Measurements from ENCODE around the gene DNMBP. TPM values are rescaled to one million over a fixed set of nuclear protein-coding genes. Genes with fewer than 3 reads are reported as not detected.
"Not testable (repeated sequence)": the region's sequence is repeated elsewhere in the genome, so short reads cannot be mapped to it uniquely, and the experiment has no call there.

The DNMBP gene
- total and polyA plus RNA-seq, 8 donors: 8.5 to 44.6 (median 34.7) TPM

DNA sequence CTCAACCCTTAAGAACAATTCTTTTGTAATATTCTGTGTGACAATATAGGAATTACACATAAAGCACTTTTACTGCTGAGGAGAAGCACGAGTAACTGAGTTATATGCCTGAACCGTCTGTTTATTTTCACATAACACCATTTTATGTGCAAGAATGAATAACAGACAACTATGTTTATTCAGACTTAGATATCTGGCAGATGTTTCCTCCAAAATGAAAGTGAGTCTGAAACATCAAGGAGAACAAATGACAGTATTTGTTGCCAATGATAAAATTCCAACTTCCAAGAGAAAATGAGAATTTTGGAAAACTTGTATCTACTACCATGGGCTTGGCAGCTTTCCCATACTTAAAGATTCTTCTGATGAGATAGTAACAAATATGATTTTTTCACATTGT, 51.4 kb downstream of the DNMBP start:
- H3K27me3 ChIP-seq: no peaks in the 10 kb centered on the region
- TF ChIP-seq EP300 (IDR thresholded peaks at IDR 0.05): no peak
- TF ChIP-seq, protein P1, sequence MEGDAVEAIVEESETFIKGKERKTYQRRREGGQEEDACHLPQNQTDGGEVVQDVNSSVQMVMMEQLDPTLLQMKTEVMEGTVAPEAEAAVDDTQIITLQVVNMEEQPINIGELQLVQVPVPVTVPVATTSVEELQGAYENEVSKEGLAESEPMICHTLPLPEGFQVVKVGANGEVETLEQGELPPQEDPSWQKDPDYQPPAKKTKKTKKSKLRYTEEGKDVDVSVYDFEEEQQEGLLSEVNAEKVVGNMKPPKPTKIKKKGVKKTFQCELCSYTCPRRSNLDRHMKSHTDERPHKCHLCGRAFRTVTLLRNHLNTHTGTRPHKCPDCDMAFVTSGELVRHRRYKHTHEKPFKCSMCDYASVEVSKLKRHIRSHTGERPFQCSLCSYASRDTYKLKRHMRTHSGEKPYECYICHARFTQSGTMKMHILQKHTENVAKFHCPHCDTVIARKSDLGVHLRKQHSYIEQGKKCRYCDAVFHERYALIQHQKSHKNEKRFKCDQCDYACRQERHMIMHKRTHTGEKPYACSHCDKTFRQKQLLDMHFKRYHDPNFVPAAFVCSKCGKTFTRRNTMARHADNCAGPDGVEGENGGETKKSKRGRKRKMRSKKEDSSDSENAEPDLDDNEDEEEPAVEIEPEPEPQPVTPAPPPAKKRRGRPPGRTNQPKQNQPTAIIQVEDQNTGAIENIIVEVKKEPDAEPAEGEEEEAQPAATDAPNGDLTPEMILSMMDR (IDR thresholded peaks at IDR 0.05): no peak
- no peak for TF ChIP-seq POLR2AphosphoS5 (IDR thresholded peaks at IDR 0.05)
- no peak for TF ChIP-seq POLR2A (IDR thresholded peaks at IDR 0.05)
- peak in 1 of 2 donors; percentile 38 for DNase-seq

DNA sequence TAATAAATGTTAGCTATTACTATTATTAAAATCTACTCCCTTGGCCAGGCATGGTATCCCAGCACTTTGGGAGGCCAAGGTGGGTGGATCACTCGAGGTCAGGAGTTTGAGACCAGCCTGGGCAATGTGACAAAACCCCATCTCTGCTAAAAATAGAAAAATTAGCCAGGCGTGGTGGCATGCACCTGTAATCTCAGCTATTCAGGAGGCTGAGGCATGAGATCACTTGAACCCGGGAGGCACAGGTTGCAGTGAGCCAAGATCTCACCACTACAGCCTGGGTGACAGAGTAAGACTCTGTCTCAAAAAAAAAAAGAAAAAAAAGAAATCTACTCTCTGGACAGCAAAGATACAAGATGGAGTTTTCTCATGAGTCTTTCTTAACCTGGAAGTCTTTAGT, 56.2 kb downstream of the DNMBP start:
- DNase-seq; H3K9me3 ChIP-seq; H3K27me3 ChIP-seq; H3K4me3 ChIP-seq; H3K27ac ChIP-seq; intact Hi-C loops (cut with DNase I; ENCODE audit: low total_unique reads): not testable (repeated sequence)
- WGBS, 5 donors: 83 to 96% (median 93%) methylated on average over 3 of the region's 3 CpGs
- peaks cover 0 to 11% (median 5%) of the 10 kb centered on the region in 4 donors for H3K4me1 ChIP-seq
- H3K36me3 ChIP-seq: peaks cover 13 to 60% (median 47%) of the 10 kb centered on the region in 4 donors

More for the DNA sequence above, 51.4 kb downstream of the DNMBP start:
- Histone ChIP-seq H3K9me3 (no peaks in the 10 kb centered on the region), H3K27ac (no peak overlapping the region), H3K4me1 (peaks cover 0 to 11% (median 5%) of the 10 kb centered on the region in 4 donors), H3K4me3 (no peak overlapping the region), H3K36me3 (peaks cover 13 to 35% (median 30%) of the 10 kb centered on the region in 4 donors)
- intact Hi-C loops (cut with DNase I; ENCODE audit: low total_unique reads): no loop called here
- WGBS, 5 donors: 51 to 78% (median 67%) methylated on average over 2 of the region's 2 CpGs

DNA sequence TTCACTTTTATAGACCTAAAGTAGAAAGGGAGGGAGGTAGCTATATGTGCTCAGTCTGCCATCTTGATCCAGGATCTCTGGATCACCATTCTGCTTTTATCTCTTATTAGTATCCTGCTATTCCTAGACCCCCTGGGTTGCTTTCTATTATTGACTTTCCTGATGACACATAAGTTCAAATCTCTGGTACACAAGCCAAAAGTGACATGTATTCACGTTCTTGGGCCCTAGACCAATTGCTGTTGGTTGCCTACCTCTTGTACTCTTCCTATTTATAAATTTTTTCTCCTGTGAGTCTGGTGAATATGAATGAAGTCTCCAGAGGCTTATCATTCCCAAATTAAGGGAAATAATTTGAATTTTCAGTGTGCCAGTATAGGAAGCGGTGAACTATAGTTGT, 56.9 kb downstream of the DNMBP start:
- 75 to 91% (median 84%) methylated on average over 2 of the region's 2 CpGs for WGBS, 5 donors

DNA sequence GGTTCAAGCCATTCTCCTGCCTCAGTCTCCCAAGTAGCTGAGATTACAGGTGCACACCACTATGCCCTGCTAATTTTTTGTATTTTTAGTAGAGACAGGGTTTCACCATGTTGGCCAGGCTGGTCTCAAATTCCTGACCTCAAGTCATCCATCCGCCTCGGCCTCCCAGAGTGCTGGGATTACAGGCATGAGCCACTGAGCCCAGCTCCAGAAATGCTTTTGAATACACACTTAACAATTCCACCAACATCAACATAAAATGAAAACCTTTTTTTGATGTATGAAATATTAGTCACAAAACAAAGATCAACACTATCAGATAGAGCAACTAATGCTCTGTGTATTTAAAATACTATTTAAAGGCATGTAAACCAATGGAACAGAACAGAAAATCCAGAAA, 63.7 kb downstream of the DNMBP start:
- H3K9me3 ChIP-seq; intact Hi-C loops (cut with DNase I; ENCODE audit: low total_unique reads); DNase-seq; H3K27me3 ChIP-seq; H3K4me3 ChIP-seq: not testable (repeated sequence)
- Histone ChIP-seq H3K4me1 (peaks cover 13 to 38% (median 19%) of the 10 kb centered on the region in 4 donors), H3K27ac (peak overlapping the region; percentile 13 to 53 (median 29)), H3K36me3 (peaks cover 0 to 13% (median 5%) of the 10 kb centered on the region in 4 donors)
- 72 to 90% (median 85%) methylated on average over 2 of the region's 2 CpGs for WGBS, 5 donors

More for the DNA sequence above, 56.9 kb downstream of the DNMBP start:
- Histone ChIP-seq H3K4me1 (peaks cover 0 to 4% (median 2%) of the 10 kb centered on the region in 4 donors), H3K9me3 (peaks cover 0 to 9% (median 4%) of the 10 kb centered on the region in 4 donors), H3K36me3 (peaks cover 13 to 60% (median 47%) of the 10 kb centered on the region in 4 donors), H3K27ac (no peak overlapping the region), H3K4me3 (no peak overlapping the region), H3K27me3 (no peaks in the 10 kb centered on the region)
- TF ChIP-seq, protein P1 (IDR thresholded peaks at IDR 0.05): no peak
- TF ChIP-seq POLR2A (IDR thresholded peaks at IDR 0.05) (no peak), POLR2AphosphoS5 (IDR thresholded peaks at IDR 0.05) (no peak), EP300 (IDR thresholded peaks at IDR 0.05) (no peak)
- DNase-seq: no peak
- intact Hi-C loops (cut with DNase I; ENCODE audit: low total_unique reads): no loop called here

DNA sequence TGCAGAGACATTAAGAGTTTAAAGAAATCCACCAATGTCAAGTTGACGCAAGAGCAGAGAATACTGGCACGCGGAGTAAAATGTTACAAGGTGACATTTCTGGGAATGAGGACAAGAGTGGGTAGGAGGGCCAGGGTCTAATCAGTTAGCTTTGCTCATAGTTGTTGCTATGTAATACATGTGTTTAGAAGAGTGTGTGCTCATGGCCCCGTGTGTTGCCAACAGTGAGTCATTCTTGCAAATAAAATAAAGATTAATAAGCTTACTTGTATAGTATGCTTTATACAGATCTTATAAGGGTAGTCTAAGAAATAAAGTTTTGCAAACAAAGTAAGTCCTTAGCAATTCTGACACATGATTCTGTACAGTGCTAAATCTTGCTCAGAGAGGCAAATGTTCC, 64.5 kb downstream of the DNMBP start:
- intact Hi-C loops (cut with DNase I; ENCODE audit: low total_unique reads): no loop called here
- DNase-seq: peak; percentile 55 to 90
- Histone ChIP-seq H3K9me3 (no peaks in the 10 kb centered on the region), H3K4me3 (no peak overlapping the region), H3K4me1 (peaks cover 13 to 38% (median 19%) of the 10 kb centered on the region in 4 donors), H3K36me3 (peaks cover 0 to 5% (median 0%) of the 10 kb centered on the region in 4 donors), H3K27me3 (no peaks in the 10 kb centered on the region), H3K27ac (peak overlapping the region in 4 of 5 donors; percentile 29 to 53 (median 40))
- WGBS, 5 donors: 24 to 37% (median 32%) methylated on average over 4 of the region's 4 CpGs
- TF ChIP-seq POLR2AphosphoS5 (IDR thresholded peaks at IDR 0.05): peak in 1 of 3 donors; percentile 88
- no peak for TF ChIP-seq POLR2A (IDR thresholded peaks at IDR 0.05)

DNA sequence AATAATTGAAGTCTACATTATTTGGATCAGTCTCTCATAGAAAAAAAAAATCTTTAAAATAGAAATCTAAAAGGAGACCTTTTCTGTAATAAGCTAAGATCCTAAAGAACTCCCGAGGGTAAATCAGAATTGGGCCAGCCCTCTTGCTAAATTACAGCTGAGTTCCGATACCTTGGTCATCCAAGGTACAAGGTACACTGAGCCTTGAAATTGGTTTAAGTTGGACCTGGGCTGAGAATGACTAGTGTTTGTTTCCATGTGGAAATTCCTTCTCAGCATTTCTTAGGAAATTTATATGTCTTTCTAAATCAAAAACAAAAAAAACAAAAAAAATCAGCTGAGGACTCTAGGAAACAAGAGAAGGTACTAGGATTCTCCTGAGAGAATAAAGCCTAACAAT, 64.9 kb downstream of the DNMBP start:
- intact Hi-C loops (cut with DNase I; ENCODE audit: low total_unique reads): no loop called here
- Histone ChIP-seq H3K36me3 (peaks cover 0 to under 1% (median 0%) of the 10 kb centered on the region in 4 donors), H3K4me3 (no peak overlapping the region), H3K27me3 (no peaks in the 10 kb centered on the region), H3K27ac (peak overlapping the region in 4 of 5 donors; percentile 29 to 53 (median 40)), H3K9me3 (no peaks in the 10 kb centered on the region), H3K4me1 (peaks cover 13 to 38% (median 19%) of the 10 kb centered on the region in 4 donors)
- 80 to 95% (median 86%) methylated on average over 2 of the region's 2 CpGs for WGBS, 5 donors
- TF ChIP-seq, protein P1 (IDR thresholded peaks at IDR 0.05): no peak
- TF ChIP-seq POLR2A (IDR thresholded peaks at IDR 0.05) (no peak), EP300 (IDR thresholded peaks at IDR 0.05) (no peak), POLR2AphosphoS5 (IDR thresholded peaks at IDR 0.05) (no peak)
- no peak for DNase-seq

All from stomach (tissue), 9 donors.